GM21825 (cell line): ENCODE measurements around the gene PNLIPRP3.

Source experiments
- ATAC-seq: cut with Tn5 transposase; IDR thresholded peaks from one replicate; pipeline ENCODE4 v1.9.1; 2021; ENCODE audit warnings: mild to moderate bottlenecking, moderate library complexity; ENCODE audit not compliant: unreplicated experiment

The PNLIPRP3 gene

GRCh38 chr10:116450861-116451260 lies 23.2 kb downstream of the PNLIPRP3 start:
- no peak for ATAC-seq

DNA sequence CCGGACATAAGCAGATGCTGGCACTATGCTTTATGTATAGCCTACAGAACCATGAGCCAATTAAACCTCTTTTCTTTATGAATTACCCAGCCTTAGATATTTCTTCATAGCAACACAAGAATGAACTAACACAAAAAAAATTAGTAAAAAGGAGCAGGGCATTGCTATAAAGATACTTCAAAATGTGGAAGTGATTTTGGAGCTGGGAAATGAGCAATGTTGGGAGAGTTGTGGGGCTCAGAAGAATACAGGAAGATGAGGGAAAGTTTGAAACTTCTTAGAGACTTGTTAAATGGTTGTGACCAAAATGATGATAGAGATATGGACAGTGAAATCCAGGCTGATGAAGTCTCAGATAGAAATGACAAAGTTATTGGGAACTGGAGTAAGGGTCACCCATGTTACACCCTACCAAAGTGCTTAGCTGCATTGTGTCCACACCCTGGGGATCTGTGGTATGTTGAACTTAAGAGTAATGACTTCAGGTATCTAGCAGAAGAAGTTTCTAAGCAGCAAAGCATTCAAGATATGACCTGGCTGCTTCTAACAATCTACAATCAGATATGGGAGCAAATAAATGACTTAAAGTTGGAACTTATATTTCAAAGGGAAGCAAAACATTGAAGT lies 24.2 kb downstream of the PNLIPRP3 start:
- ATAC-seq, result no peak

DNA sequence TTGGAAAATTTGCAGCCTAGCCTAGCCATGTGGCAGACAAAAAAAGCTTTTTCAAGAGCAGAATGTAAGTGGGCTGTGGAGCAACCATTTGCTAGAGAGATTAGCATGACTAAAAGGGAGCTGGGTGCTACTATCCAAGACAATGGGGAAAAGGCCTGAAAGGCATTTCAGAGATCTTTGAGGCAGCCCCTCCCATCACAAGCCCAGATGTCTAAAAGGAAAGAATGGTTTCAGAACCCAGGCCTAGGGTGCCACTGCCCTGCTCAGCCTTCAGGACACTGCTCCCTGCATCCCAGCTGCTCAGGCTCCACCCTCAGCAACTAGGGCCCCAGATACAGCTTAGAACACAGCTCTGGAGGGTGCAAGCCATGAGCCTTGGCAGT lies 24.7 kb downstream of the PNLIPRP3 start:
- no peak for ATAC-seq

DNA sequence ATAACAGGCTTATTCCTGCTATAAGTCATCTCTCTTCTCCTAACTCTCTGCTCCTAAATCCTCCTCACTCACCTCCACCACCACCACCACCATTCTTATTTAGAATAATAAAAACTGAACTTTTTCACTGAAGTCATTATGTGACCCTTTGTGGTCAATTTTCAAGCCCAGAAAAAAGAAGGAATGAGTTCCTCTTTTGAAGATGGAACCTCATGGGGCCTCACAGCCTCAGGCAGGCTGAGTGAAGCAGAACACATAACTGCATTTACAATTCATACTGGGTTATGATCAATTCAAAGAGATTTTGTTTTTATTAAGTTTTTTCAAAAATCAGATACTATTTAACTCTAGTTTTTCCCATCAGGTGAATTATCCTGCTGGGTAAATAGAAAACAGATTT lies 29.8 kb downstream of the PNLIPRP3 start:
- ATAC-seq, result no peak

DNA sequence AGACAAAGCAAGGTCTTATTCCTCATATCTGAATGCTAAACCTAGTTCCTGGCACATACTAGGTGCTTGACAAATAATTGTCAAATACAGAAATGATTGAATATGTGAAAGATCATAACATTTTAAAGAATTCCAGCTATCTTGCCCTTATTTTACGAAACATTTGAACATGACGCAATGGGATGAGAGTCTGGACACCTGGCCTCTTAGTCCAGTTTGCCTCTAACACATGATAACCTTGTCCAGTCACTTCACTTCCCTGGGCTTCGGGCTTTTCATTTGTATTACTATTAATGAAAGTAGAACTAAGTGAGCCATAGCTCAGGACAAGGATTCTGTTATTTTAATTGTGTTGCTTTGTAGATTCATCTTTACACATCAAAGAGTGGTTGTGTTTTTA lies 32.6 kb downstream of the PNLIPRP3 start:
- no peak for ATAC-seq

GRCh38 chr10:116461680-116462079 lies 34.0 kb downstream of the PNLIPRP3 start:
- no peak for ATAC-seq

GRCh38 chr10:116464257-116464656 lies 36.6 kb downstream of the PNLIPRP3 start:
- ATAC-seq, result no peak

GRCh38 chr10:116465546-116465945 lies 37.9 kb downstream of the PNLIPRP3 start:
- ATAC-seq, result no peak

- ATAC-seq, result no peak
These were observed 39.2 kb downstream of the PNLIPRP3 start for GRCh38 chr10:116466715-116467422.

DNA sequence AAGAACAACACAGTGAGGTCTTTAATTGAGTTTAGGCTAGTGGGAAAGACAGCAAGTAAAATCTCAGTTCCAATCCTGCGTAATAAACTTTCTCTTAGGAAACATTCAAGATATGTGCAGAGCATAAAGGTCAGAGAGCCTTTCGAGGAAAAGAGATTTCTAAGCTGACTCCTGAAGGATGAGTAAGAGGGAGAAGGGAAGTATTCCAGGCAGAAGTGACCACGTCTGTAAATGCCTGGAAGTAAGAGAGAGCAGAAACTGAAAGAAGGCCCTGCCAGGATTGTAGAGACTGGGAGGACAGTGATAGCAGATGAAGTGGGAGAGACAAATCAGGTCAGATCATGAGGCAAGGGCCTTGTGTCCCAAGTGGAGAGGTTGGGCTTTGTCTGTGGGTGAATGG lies 41.8 kb downstream of the PNLIPRP3 start:
- no peak for ATAC-seq

DNA sequence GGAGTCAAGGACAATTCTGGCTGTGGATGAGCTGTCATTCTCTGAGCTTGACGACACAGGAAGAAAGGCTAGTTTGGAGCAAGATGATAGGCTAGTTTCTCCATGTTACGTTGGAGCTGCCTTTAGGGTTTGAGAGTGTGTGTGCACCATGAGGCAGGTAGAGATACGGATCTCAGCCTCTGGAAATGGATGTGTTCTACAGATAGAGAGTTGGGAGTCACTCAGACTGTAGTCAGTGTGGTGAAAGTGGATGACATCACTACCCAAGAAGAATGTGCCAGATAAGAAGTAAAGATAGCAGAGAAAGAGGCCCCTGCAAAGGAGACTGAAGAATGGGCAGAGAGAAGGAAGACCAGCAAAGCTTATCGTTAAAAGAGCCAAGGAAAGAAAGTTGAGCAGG lies 42.4 kb downstream of the PNLIPRP3 start:
- no peak for ATAC-seq

DNA sequence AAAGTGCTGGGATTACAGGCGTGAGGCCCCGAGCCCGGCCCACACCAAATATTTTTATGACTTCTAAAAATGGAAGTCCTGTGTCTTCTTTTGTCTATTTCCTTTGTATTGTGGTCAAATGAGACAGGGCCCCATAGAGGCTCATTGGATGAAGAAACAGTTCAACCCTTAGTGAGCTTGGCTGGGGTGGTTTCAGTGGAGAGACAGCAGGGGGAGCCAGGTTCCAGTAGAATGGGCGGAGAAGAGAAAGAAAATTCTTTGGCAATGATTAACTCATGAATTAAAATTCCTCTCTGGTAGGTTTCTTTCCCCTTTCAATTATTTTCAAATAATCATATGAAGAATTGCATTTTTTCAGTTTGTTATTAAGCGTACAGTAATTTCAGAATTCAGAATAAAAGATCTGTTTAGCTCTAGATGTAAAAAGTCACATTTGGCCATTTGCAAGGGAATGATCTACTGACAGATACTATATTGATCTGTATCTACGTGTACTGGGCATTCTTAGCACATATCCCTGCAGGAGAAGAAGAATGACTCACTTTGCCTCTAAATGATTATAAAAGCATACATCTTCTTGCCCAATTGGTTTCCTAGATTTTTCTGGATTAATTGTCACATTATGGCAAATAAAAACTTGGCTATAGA lies 43.2 kb downstream of the PNLIPRP3 start:
- ATAC-seq, result no peak

GRCh38 chr10:116472891-116473290 lies 45.2 kb downstream of the PNLIPRP3 start:
- no peak for ATAC-seq

- ATAC-seq, result no peak
These were observed 48.2 kb downstream of the PNLIPRP3 start for GRCh38 chr10:116475866-116476265.

DNA sequence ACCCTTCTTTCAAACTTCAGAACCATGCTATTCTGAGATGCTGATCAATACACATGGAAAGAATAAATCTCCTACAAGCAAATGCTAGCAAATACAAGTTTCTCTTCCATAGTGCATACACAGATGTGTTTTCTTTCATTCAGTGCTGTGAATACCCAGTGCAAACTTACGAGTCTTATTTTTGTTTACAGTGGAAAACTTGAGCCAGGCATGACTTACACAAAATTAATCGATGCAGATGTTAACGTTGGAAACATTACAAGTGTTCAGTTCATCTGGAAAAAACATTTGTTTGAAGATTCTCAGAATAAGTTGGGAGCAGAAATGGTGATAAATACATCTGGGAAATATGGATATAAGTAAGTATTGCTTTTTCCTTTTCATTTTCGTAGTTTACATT lies 48.8 kb downstream of the PNLIPRP3 start:
- ATAC-seq, result no peak

- ATAC-seq, result no peak
These were observed 50.5 kb downstream of the PNLIPRP3 start for GRCh38 chr10:116477986-116478664.

- no peak for ATAC-seq
These were observed 59.3 kb downstream of the PNLIPRP3 start for GRCh38 chr10:116486770-116487448.

DNA sequence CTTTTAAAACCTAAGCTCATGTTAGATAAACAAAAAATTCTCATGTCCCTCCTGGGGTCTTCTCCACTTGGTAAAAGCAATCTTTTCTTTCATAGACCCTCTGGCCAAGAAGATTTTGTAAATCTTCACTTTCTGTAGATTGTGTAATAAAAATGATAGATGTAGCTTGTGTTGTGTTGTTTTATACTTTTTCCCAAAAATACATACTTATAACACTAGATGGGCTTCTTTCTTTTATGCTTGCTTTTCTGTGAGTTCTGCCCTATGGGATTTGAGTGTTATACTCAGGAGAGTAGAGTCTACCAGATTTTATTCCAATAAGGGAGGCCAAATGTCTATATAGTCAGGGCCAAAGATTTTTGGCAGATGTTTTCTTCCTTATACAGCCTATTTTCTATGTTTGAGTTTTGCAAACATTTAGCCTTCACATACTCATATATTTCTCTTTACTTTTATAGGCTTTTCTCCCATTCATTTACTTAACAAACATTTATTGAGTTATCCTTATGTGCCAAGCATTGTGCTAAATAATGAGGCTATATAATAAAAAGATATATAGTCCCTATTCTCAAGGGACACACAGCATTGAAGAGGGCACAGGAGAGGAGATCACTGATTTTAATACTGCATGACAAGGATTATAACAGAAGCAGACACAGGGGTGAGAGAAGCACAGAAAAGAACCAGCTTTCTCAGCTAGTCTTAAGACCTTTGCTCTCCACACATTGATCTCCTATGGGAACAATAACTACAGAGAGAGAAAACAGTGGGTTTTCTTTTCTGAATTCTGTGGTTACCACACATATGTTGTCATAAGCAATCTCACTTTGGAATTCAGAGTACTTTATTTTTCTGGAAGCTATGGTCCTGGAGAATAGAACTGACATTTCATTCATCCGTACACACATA lies 60.1 kb downstream of the PNLIPRP3 start:
- ATAC-seq, result no peak

- ATAC-seq, result no peak
These were observed 61.8 kb downstream of the PNLIPRP3 start for GRCh38 chr10:116489460-116489859.

DNA sequence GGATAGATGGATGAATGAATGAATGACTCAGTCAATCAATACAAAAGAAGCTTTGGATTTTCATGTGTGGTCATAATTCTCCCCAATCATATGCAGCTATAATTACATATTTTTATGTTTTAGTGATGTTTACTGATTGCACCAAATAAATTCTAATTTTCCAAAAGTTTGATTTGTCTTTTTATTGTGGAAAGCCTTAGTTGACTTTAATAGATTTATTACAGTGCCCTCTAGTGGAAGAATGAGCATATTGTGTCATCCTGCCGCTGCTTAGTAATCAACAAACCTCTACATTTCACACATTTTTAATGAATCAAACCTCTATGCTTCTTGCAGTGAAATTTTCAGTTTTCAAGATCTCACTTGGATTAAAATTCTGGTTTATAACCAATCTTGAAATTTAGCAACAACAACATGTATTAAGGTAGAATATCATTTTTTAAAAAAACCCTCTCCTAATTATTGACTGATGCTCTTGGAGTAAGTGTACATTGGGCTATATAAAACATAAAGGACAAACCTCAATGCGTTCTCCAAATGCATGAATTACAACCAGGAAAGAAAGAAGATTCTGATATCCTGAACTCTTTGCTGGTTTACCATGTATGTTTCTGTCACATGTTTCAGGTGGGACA lies 62.5 kb downstream of the PNLIPRP3 start:
- no peak for ATAC-seq
